Liver (tissue), 3 donors: ENCODE measurements around the gene BAHD1.

ENCODE experiments used
- EGR1 ChIP-seq, 2 donors: IDR thresholded peaks; 2 replicates each; pipeline ENCODE4 v1.6.1; 2016 to 2018; ENCODE audit warnings: antibody characterized with exemption in 2 of 2, low read depth in 2 of 2
- FOXA1 ChIP-seq: IDR thresholded peaks from 2 replicates; pipeline ENCODE4 v1.6.1; 2016; ENCODE audit warnings: antibody characterized with exemption
- GABPA ChIP-seq, 2 donors: IDR thresholded peaks in 1 of 2; conservative IDR thresholded peaks in 1 of 2; 2 replicates each; pipeline ENCODE4 v1.6.1; 2016; ENCODE audit warnings: antibody characterized with exemption in 2 of 2, mild to moderate bottlenecking in 1 of 2, moderate library complexity in 1 of 2
- HNF4A ChIP-seq, 2 donors: conservative IDR thresholded peaks; 2 replicates each; pipeline ENCODE4 v1.6.1; 2016; ENCODE audit warnings: antibody characterized with exemption in 2 of 2, mild to moderate bottlenecking in 2 of 2
- JUND ChIP-seq, 2 donors: IDR thresholded peaks; 2 replicates each; pipeline ENCODE4 v1.6.1; 2016; ENCODE audit warnings: antibody characterized with exemption in 2 of 2
- RAD21 ChIP-seq, 2 donors: IDR thresholded peaks; 2 replicates each; pipeline ENCODE4 v1.6.1; 2016; ENCODE audit warnings: antibody characterized with exemption in 2 of 2, mild to moderate bottlenecking in 2 of 2
- RXRA ChIP-seq, 2 donors: IDR thresholded peaks; 2 replicates each; pipeline ENCODE4 v1.6.1; 2017 to 2018; ENCODE audit warnings: antibody characterized with exemption in 2 of 2, mild to moderate bottlenecking in 1 of 2
- TAF1 ChIP-seq: conservative IDR thresholded peaks from 2 replicates; pipeline ENCODE4 v1.6.1; 2016; ENCODE audit warnings: antibody characterized with exemption, mild to moderate bottlenecking
- YY1 ChIP-seq: IDR thresholded peaks from 2 replicates; pipeline ENCODE4 v1.6.1; 2016; ENCODE audit warnings: antibody characterized with exemption, mild to moderate bottlenecking
- TF ChIP-seq, protein P1 (sequence below): IDR thresholded peaks from 2 replicates; pipeline ENCODE4 v1.6.1; 2016; ENCODE audit warnings: antibody characterized with exemption
- TF ChIP-seq, protein P2 (sequence below): fragments of 150-350 bp; IDR thresholded peaks from 2 replicates; pipeline ENCODE4 v1.5.1; 2017; ENCODE audit warnings: improper control_type of control experiment, low read depth, low read length; ENCODE audit not compliant: missing input control
- TF ChIP-seq, protein P3 (sequence below): IDR thresholded peaks from 2 replicates; pipeline ENCODE4 v1.6.1; 2016; ENCODE audit warnings: antibody characterized with exemption, mild to moderate bottlenecking
- TF ChIP-seq, protein P4 (sequence below): IDR thresholded peaks from 2 replicates; pipeline ENCODE4 v1.6.1; 2016; ENCODE audit warnings: antibody characterized with exemption
- TF ChIP-seq, protein P5 (sequence below): IDR thresholded peaks from 2 replicates; pipeline ENCODE4 v1.6.1; 2016; ENCODE audit warnings: antibody characterized with exemption
- donor health status: healthy.
- donor health status: healthy.

DNA sequence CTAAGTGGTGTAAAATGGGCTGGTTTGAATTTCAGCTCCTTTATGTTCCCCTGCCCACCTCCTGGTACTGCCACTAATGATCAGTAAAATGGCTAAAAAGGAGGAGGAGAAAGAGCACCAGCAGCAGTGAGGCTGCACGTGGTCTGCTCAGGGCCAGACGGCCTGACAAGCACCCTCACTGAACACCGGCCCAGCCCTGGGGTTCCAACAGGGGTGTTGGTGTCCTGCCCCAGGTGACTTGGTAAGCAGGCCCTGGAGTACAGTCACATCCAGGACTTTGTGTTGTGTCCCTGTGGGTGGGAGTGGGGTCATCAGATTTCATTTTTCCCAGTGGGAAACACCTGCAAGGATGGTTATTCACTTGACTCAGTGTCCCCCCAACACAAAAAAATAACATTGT is 5.4 kb downstream of the BAHD1 start:
- TF ChIP-seq, protein P1, sequence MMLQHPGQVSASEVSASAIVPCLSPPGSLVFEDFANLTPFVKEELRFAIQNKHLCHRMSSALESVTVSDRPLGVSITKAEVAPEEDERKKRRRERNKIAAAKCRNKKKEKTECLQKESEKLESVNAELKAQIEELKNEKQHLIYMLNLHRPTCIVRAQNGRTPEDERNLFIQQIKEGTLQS, result no peak
- TF ChIP-seq HNF4A (conservative IDR thresholded peaks at IDR 0.05) (no peak), RAD21 (IDR thresholded peaks at IDR 0.05) (no peak), JUND (IDR thresholded peaks at IDR 0.05) (no peak), TAF1 (no peak), YY1 (no peak), GABPA (IDR thresholded peaks at IDR 0.05 in 1 of 2, conservative IDR thresholded peaks at IDR 0.05 in 1 of 2) (no peak), EGR1 (IDR thresholded peaks at IDR 0.05; ENCODE audit: low read depth in 2 of 2) (no peak), FOXA1 (no peak), RXRA (IDR thresholded peaks at IDR 0.05) (no peak)
- TF ChIP-seq, protein P2, sequence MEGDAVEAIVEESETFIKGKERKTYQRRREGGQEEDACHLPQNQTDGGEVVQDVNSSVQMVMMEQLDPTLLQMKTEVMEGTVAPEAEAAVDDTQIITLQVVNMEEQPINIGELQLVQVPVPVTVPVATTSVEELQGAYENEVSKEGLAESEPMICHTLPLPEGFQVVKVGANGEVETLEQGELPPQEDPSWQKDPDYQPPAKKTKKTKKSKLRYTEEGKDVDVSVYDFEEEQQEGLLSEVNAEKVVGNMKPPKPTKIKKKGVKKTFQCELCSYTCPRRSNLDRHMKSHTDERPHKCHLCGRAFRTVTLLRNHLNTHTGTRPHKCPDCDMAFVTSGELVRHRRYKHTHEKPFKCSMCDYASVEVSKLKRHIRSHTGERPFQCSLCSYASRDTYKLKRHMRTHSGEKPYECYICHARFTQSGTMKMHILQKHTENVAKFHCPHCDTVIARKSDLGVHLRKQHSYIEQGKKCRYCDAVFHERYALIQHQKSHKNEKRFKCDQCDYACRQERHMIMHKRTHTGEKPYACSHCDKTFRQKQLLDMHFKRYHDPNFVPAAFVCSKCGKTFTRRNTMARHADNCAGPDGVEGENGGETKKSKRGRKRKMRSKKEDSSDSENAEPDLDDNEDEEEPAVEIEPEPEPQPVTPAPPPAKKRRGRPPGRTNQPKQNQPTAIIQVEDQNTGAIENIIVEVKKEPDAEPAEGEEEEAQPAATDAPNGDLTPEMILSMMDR, result no peak
- TF ChIP-seq, protein P3, sequence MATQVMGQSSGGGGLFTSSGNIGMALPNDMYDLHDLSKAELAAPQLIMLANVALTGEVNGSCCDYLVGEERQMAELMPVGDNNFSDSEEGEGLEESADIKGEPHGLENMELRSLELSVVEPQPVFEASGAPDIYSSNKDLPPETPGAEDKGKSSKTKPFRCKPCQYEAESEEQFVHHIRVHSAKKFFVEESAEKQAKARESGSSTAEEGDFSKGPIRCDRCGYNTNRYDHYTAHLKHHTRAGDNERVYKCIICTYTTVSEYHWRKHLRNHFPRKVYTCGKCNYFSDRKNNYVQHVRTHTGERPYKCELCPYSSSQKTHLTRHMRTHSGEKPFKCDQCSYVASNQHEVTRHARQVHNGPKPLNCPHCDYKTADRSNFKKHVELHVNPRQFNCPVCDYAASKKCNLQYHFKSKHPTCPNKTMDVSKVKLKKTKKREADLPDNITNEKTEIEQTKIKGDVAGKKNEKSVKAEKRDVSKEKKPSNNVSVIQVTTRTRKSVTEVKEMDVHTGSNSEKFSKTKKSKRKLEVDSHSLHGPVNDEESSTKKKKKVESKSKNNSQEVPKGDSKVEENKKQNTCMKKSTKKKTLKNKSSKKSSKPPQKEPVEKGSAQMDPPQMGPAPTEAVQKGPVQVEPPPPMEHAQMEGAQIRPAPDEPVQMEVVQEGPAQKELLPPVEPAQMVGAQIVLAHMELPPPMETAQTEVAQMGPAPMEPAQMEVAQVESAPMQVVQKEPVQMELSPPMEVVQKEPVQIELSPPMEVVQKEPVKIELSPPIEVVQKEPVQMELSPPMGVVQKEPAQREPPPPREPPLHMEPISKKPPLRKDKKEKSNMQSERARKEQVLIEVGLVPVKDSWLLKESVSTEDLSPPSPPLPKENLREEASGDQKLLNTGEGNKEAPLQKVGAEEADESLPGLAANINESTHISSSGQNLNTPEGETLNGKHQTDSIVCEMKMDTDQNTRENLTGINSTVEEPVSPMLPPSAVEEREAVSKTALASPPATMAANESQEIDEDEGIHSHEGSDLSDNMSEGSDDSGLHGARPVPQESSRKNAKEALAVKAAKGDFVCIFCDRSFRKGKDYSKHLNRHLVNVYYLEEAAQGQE, result no peak
- TF ChIP-seq, protein P4, sequence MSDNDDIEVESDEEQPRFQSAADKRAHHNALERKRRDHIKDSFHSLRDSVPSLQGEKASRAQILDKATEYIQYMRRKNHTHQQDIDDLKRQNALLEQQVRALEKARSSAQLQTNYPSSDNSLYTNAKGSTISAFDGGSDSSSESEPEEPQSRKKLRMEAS, result no peak
- TF ChIP-seq, protein P5, sequence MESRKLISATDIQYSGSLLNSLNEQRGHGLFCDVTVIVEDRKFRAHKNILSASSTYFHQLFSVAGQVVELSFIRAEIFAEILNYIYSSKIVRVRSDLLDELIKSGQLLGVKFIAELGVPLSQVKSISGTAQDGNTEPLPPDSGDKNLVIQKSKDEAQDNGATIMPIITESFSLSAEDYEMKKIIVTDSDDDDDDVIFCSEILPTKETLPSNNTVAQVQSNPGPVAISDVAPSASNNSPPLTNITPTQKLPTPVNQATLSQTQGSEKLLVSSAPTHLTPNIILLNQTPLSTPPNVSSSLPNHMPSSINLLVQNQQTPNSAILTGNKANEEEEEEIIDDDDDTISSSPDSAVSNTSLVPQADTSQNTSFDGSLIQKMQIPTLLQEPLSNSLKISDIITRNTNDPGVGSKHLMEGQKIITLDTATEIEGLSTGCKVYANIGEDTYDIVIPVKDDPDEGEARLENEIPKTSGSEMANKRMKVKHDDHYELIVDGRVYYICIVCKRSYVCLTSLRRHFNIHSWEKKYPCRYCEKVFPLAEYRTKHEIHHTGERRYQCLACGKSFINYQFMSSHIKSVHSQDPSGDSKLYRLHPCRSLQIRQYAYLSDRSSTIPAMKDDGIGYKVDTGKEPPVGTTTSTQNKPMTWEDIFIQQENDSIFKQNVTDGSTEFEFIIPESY, result no peak
